HG03571 (cell line): ENCODE results near the gene EI24.
"Not testable (repeated sequence)": the region's sequence is repeated elsewhere in the genome, so short reads cannot be mapped to it uniquely, and the experiment has no call there.

Experiments
- ATAC-seq: cut with Tn5 transposase; IDR thresholded peaks from one replicate; pipeline ENCODE4 v1.9.1; 2021; ENCODE audit not compliant: unreplicated experiment

Gene EI24

GRCh38 chr11:125568970-125569914, at the start of gene EI24:
EI24 (plus strand) TSS chr11:125569477; CDS start chr11:125572528, 3,051 bp downstream.
- ATAC-seq = peak; percentile 98

GRCh38 chr11:125519860-125520834, 49.1 kb upstream of the EI24 start:
- ATAC-seq = no peak

GRCh38 chr11:125525303-125525702, 44.0 kb upstream of the EI24 start:
- no peak for ATAC-seq

GRCh38 chr11:125532668-125533067, 36.6 kb upstream of the EI24 start:
- ATAC-seq = no peak

- ATAC-seq = no peak
These were observed 33.7 kb upstream of the EI24 start for GRCh38 chr11:125535585-125535984.

- ATAC-seq = not testable (repeated sequence)
These were observed 32.4 kb upstream of the EI24 start for GRCh38 chr11:125536834-125537233.

GRCh38 chr11:125542709-125543108, 26.6 kb upstream of the EI24 start:
- ATAC-seq = no peak

- no peak for ATAC-seq
These were observed 18.5 kb upstream of the EI24 start for GRCh38 chr11:125550780-125551179.

- no peak for ATAC-seq
These were observed 17.4 kb upstream of the EI24 start for GRCh38 chr11:125551835-125552342.

GRCh38 chr11:125552927-125553326, 16.4 kb upstream of the EI24 start:
- ATAC-seq = no peak

GRCh38 chr11:125553357-125553756, 15.9 kb upstream of the EI24 start:
- ATAC-seq = no peak

GRCh38 chr11:125554038-125554437, 15.2 kb upstream of the EI24 start:
- no peak for ATAC-seq

GRCh38 chr11:125559888-125560287, 9.4 kb upstream of the EI24 start:
- ATAC-seq = no peak

GRCh38 chr11:125561924-125562323, 7.4 kb upstream of the EI24 start:
- ATAC-seq = no peak

- no peak for ATAC-seq
These were observed 6.8 kb upstream of the EI24 start for GRCh38 chr11:125562430-125562829.

- ATAC-seq = no peak
These were observed 4.9 kb upstream of the EI24 start for GRCh38 chr11:125564357-125564756.

- ATAC-seq = no peak
These were observed 3.0 kb upstream of the EI24 start for GRCh38 chr11:125566235-125566634.

- no peak for ATAC-seq
These were observed 791 bp downstream of the EI24 start for GRCh38 chr11:125569915-125570621.

- ATAC-seq = no peak
These were observed 1.7 kb downstream of the EI24 start for GRCh38 chr11:125570952-125571351.

- ATAC-seq = no peak
These were observed 3.6 kb downstream of the EI24 start for GRCh38 chr11:125572916-125573315.

- ATAC-seq = not testable (repeated sequence)
These were observed 7.9 kb downstream of the EI24 start for GRCh38 chr11:125577181-125577580.
